GM19438 (cell line): ENCODE results near the gene HK3.

ENCODE experiments used
- ATAC-seq: cut with Tn5 transposase; IDR thresholded peaks from one replicate; pipeline ENCODE4 v1.9.1; 2021; ENCODE audit warnings: low read depth; ENCODE audit not compliant: unreplicated experiment

The HK3 gene

GRCh38 chr5:176853151-176853778 lies 45.9 kb downstream of the HK3 start:
- no peak for ATAC-seq

GRCh38 chr5:176851871-176852658 lies 47.1 kb downstream of the HK3 start:
- ATAC-seq: no peak

- no peak for ATAC-seq
Measured at GRCh38 chr5:176851380-176851779, 47.8 kb downstream of the HK3 start.

DNA sequence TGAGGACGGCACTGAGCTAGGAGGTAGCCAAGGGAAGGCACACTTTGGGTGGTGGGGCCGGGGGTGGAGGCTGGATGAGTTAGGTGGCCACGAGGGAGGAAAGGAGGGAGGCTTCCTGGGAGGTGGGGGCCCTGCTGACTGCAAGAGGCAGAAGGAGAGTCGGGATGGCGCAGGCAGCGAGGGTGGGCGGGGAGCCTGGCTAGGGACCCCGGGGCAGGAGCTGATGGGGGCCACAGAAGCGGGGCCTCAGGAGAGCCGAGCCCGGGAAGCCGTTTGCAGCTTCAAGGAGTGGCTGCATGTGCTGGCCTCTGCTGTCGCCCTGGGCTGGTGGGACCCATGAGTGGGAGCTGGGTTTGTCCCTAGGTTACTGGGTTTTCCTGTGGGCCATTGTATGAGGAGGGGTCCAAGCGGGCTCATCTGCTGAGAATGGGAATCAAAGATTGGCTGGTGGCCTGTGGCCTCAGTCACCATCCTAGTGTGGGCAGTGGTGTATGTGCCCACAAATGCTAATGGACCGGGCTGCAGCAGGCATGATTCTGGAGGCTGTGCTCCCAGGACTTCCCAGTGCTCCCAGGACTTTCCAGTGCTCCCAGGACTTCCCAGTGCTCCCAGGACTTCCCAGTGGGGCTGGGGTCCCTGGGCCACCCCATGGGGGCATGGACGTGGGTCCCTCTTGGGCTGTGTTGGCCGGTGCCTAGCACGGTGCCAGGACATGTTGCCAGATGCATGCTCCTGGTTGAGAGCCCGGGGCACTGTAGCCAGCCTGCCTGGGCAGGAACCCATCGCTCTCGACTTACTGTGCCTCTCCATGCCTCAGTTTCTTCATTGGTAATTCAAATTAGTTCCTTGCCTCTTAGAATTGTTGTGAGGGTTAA lies 48.5 kb downstream of the HK3 start:
- no peak for ATAC-seq

- no peak for ATAC-seq
Measured at GRCh38 chr5:176849611-176850227, 49.4 kb downstream of the HK3 start.

GRCh38 chr5:176848651-176849050 lies 50.5 kb downstream of the HK3 start:
- ATAC-seq: no peak

GRCh38 chr5:176847726-176848290 lies 51.3 kb downstream of the HK3 start:
- no peak for ATAC-seq

DNA sequence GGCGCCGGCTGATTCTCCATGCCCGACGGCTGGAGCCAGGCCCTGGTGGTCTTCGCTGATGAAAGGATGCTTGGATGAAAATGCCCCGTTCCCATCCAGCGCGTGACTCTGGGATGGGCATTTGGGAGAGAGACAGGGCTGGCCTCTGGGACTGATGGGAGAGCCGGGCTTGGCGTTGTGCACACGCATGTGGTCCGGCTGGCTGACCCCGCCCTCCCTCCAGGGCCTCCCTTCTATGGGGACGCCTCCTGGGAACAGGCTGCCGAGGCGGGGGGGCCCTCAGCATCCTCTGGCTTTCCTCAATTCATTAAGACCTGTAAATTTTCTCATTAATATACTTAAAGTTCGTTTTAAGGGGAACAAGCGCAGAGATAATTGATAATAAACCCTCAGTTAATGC lies 52.0 kb downstream of the HK3 start:
- no peak for ATAC-seq

- ATAC-seq: no peak
Measured at GRCh38 chr5:176846335-176847140, 52.6 kb downstream of the HK3 start.

- ATAC-seq: no peak
Measured at GRCh38 chr5:176845392-176845713, 53.8 kb downstream of the HK3 start.

GRCh38 chr5:176844706-176845391 lies 54.3 kb downstream of the HK3 start:
- no peak for ATAC-seq

- no peak for ATAC-seq
Measured at GRCh38 chr5:176844281-176844680, 54.9 kb downstream of the HK3 start.

DNA sequence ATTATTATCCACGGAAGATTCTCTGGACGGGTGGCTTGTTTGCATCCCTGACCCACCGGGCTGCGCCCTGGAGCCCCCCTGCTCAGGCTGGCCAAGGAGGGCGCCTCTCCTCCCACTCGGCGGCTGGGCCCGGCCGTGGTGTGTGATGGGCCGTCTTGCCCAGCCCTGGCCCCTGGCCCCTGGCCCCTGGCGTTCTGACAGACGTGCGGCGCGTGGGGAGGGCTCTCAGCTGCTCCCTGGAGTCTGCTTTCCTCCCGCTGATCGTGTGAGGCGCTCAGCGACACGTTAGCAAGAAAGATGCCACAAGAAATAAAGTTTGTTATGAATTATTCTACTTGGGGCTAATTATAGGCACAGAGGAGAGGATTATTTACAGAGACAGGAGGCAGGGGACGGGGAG lies 55.5 kb downstream of the HK3 start:
- no peak for ATAC-seq

DNA sequence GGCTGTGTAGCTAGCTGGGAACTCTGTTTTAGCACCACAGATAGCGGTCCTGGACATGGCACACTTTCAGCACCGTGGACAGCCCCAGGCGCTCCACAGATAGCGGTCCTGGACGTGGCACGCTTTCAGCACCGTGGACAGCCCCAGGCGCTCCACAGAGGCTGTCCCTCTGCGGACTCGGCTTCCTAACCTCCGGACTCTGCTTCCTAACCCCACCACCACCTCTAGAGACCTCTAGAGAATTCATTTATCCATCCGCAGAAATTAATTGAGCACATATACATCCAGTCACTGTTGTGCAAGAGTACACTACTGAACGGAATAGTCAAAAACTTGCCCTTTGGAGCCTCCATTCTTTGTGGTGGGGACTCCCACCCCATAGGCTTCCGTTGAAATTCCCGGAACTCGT lies 61.4 kb downstream of the HK3 start:
- no peak for ATAC-seq

DNA sequence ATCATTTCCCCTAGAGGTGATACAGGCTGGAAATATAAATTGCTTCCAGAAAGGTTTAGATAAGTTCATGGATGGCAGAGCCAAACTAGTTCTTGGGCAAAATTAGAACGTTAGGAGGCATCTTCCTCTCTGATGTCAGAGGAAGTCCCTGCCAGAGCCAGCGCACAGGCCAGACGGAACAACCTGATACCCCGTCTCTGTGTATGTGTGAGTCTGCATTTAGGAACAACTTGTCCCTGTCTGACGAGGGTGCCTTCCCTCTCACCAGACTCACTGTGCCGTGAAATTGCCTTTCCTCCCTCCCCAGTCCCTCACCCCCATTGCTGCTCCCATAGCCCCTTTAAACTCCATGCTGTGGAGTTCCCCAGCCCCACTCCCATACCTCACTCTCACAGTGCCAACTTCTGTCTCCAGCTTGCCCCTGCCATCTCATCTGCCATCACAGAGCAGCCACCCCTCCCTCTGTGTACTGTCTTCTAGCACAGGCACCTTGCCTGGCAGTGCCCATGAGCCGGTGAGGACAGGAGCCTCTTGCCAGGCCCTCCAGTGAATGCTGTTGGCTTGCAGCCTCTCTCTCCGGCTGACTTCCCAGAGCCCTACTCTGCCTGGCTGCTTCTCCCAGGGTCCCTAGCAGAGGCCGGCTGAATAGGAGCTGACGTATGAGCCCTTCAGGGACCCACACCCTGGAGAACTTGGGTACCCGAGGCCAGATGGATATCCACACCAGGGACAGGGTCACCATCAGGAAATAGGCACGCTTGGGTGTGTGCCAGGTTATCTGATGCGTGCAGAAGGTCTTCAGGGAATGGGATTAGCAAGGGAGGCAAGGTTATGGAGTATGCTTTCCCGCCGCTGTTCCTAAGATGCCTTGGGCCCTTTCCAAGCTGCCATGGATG lies 62.1 kb downstream of the HK3 start:
- ATAC-seq: no peak

DNA sequence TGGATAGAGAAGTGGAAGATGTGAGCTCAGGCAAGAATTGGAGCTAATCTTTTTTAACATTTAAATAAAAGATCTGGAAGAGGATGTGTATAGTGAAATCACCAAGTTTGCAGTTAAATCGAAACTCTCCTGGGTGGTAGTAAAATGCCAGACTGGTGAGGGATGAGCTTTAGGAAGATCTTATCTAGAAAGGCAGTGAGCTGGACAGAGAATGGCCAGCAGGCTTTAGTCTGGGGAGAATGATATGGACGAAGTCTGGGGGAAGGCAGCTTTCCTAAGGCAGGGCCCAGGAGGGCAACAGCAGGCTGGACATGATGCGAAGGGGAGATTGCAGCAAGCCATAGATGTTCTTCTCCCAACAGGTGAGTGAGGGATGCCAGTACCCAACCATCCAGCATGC lies 63.2 kb downstream of the HK3 start:
- ATAC-seq: no peak

DNA sequence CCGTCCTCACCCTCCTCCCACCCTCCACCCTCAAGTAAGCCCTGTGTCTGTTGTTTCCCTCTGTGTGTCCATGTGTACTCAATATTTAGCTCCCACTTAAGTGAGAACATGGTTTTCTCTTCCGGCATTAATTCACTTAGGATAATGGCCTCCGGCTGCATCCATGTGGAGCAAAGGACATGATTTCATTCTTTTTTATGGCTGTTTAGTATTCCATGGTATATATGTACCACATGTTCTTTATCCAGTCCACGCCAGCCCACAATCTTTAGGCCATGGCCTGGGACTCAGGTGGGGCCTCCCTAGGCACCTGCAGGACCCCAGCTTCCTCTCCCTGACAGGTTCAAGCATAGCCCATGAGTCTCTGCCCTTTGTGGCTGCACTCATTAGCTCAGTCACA lies 65.9 kb downstream of the HK3 start:
- no peak for ATAC-seq

- no peak for ATAC-seq
Measured at GRCh38 chr5:176832162-176832561, 67.0 kb downstream of the HK3 start.
